ENCODE results near the gene PLXNC1.

DNA sequence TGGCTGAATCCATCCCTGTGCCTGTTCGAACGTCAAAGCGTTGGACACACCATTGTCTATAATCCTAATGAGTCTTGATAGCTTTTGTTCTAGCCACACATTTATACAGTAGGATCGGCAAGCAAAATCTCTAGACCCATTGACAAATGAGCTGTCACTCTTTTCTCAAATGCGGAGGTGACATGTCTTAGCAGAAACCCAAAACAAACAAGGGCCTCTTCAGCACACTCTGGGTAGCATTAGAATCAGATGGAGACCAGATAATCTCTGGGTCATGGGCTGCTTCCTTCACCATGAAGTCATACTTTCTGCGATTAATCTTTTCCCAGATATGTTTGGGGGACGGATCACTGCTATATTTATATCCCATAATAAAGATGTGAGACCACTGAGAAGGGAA lies 100.2 kb downstream of the PLXNC1 start:
- TF ChIP-seq CTCF (conservative IDR thresholded peaks at IDR 0.05): no peak
- no peak for TF ChIP-seq ZFX (IDR thresholded peaks at IDR 0.05)
